Loucy (cell line): ENCODE data around the gene TPM1.

ENCODE experiments used
- CTCF ChIP-seq: fragments of 200-600 bp; sonication (generic); conservative IDR thresholded peaks from 2 replicates; pipeline ENCODE4 v1.5.1; 2014; ENCODE audit warnings: mild to moderate bottlenecking, antibody characterized with exemption, low read length
- EZH2phosphoT487 ChIP-seq: fragments of 200-600 bp; IDR thresholded peaks from 2 replicates; pipeline ENCODE4 v1.6.1; 2018; ENCODE audit warnings: antibody characterized with exemption, mild to moderate bottlenecking, moderate library complexity, borderline replicate concordance

- TF ChIP-seq CTCF = no peak
- no peak for TF ChIP-seq EZH2phosphoT487
These were observed 4.6 kb downstream of the TPM1 start for GRCh38 chr15:63046917-63047760.
